Right lobe of liver (tissue), 4 donors: ENCODE data around the gene CMTM2.

Experiments
- CTCF ChIP-seq, 4 donors: fragments of 200-600 bp in 3 of 4; fragments of 450-650 bp in 1 of 4; IDR thresholded peaks; one replicate each; pipeline versions ENCODE4 v1.5.1 to v1.8.0; 2016 to 2022; ENCODE audit warnings: antibody characterized with exemption in 4 of 4, mild to moderate bottlenecking in 2 of 4
- POLR2A ChIP-seq: fragments of 450-650 bp; IDR thresholded peaks from one replicate; pipeline ENCODE4 v1.6.1; 2017; ENCODE audit warnings: antibody characterized with exemption, mild to moderate bottlenecking
- donor health status: DM: no; HTN: no; CAD: no.
- donor health status: DM: no; HTN: no; CAD: no.
- donor health status: DM: no; HTN: yes; CAD: no.

- TF ChIP-seq CTCF (IDR thresholded peaks at IDR 0.05), result no peak
- no peak for TF ChIP-seq POLR2A
These were observed 27.4 kb upstream of the CMTM2 start for GRCh38 chr16:66551788-66552285.
